ENCODE data around the gene GATD1.

DNA sequence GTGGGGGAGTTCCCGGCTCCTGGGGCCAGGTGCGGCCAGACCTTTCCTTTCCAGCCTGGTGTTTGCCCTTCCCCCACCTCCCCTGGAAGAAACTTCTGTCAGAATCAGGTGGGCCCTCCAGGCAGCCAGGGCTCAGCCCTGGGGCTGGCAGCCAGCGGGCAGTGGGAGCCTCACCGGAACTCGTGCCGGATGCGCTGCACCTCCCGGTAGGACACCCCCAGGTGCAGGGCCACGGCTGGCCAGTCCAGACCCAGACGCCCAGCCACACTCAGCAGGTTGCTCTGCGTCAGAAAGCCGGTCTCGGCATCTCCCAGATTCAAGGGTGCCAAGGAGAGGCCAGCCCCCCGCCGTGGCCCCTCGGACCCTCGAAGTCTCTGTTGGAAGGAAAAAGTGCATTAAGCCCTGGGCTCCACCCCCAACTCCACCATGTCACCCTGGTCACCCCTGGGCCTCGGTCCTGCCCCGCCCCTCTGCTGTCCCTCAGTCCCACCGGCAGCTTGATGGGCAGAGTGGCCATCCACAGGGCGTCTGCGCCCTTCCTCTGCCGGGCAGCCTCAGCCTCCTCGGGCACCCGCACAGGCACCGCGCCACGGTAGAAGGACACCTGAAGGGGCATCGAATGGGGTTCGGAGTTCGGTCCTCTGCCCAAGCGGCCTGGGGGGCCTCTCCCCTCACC lies 22.5 kb upstream of the GATD1 start:
- TF ChIP-seq, protein P1, sequence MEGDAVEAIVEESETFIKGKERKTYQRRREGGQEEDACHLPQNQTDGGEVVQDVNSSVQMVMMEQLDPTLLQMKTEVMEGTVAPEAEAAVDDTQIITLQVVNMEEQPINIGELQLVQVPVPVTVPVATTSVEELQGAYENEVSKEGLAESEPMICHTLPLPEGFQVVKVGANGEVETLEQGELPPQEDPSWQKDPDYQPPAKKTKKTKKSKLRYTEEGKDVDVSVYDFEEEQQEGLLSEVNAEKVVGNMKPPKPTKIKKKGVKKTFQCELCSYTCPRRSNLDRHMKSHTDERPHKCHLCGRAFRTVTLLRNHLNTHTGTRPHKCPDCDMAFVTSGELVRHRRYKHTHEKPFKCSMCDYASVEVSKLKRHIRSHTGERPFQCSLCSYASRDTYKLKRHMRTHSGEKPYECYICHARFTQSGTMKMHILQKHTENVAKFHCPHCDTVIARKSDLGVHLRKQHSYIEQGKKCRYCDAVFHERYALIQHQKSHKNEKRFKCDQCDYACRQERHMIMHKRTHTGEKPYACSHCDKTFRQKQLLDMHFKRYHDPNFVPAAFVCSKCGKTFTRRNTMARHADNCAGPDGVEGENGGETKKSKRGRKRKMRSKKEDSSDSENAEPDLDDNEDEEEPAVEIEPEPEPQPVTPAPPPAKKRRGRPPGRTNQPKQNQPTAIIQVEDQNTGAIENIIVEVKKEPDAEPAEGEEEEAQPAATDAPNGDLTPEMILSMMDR (conservative IDR thresholded peaks at IDR 0.05 in 1 of 2, IDR thresholded peaks at IDR 0.05 in 1 of 2; ENCODE audit: extremely low read depth in 1 of 2, insufficient read depth in 1 of 2, low read depth in 1 of 2, low read length in 2 of 2), result no peak
- TF ChIP-seq EZH2 (IDR thresholded peaks at IDR 0.05; ENCODE audit: borderline replicate concordance, low read length), result no peak
